A549 treated with DMSO at 1 μM for 4 hours (cell line): ENCODE measurements around the gene BZW2. TPM values are rescaled to one million over a fixed set of nuclear protein-coding genes. Genes with fewer than 3 reads are reported as not detected.

Source experiments
- total RNA-seq: library from RNA; stranded (reverse); fragments of 200-300 nt; extraction: Qiagen RNA extraction; gene quantifications from 5 replicates; pipeline ENCODE4 v1.2.3, GENCODE V29; 2022; ENCODE audit warnings: low read depth

BZW2 gene
- total RNA-seq = 93.5 to 108 TPM (median 102 TPM) in 5 replicates

DNA sequence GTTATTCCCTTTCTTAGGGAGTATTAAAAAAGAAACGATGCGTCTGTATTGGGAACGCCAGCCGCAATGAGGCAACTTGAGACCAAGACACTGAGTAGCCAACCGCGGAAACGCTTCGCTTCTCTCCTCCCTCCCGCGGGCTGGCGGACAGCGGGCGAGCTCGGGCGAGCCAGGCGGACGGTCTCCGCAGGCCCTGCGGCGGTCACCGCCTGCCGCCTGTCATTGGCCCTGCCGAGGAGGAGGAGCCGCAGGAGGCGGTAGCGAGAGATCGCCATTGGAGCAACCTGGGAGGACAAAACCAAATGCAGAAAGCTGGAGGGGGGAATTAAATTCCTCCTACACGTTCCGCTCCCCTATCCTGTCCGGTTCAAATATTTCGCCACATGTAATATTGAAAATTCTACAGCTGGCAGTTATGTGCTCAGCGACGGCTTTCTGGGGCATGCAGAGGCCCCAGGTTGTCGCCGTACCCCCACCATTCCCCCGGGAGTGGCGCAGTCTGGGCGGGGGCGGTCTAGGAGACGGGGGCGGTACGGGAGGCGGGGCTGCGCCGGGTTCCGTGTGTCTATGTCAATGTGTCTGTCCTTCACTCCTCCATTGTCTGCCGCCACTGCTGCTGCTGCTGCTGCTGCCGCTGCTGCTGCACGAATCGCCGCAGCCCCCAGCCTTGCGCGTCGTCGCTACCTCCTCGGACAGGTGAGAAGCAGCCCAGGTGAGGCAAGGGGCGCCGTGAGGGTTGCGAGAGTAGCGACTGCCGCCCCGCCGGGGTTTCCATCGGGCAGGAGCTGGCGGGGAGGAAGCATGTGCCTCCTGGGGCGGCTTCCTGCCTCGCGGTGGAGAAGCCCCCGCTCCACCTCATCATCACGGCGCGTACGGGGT is at the start of gene BZW2, which contains the start of gene ANKMY2:
Gene BZW2, plus strand, starts transcription at position 589 of the 879 bp plus-strand sequence. CDS start 19,263 bp downstream, outside the sequence.
Gene ANKMY2, minus strand, starts transcription at position 162 of the 879 bp plus-strand sequence. CDS start 181 bp downstream, outside the sequence.

DNA sequence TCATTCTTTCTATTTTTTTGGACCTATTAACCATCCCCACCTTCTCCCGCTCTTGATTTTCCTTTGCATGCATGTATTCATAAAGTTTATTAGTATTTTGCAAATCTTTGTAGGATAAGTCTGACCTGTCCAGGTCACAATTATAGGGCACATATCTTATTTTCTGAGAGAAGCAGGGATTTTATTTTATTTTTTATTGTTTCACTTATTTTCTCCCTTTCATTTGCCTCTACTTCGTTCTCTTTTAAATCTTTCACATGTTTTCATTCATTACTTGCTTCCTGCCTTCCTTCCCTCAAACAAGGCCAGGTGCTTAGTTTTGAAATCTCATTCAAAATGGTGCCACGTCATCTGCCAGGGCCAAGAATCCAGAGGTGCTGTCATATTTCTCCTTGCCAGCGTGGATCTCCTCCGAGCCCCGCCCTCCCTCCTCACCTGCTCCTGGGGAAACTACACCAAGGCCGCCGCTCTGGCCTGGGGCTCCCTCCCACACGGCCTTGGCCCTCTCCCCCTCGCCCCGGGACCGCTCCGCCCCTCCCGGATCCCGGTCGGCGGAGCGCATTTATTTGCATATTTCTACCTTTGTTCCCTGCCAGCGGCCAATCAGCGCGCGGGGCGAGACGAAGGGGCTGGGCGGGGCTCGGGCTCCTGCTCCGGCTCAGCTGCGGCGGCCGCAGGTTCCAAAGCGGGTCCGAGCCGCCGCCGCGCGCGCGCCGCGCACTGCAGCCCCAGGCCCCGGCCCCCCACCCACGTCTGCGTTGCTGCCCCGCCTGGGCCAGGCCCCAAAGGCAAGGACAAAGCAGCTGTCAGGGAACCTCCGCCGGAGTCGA is 107.3 kb downstream of the BZW2 start, which contains the start of gene TSPAN13:
Gene TSPAN13, plus strand, starts transcription at position 654 of the 830 bp plus-strand sequence. CDS start 213 bp downstream, outside the sequence.

Other genes with a start within 250 kb of the BZW2 start
- gene CRPPA, start 224.6 kb upstream of the BZW2 start, total RNA-seq = 0.34 to 0.97 TPM (median 0.79 TPM) in 5 replicates
- not detected in 5 replicates for gene SOSTDC1, start 180.4 kb upstream of the BZW2 start, total RNA-seq
- gene LRRC72, start 119.4 kb upstream of the BZW2 start, total RNA-seq = not detected in 5 replicates
- gene ANKMY2, start 427 bp upstream of the BZW2 start, total RNA-seq = 13.2 to 17.3 TPM (median 14.2 TPM) in 5 replicates
- 10.9 to 16.1 TPM (median 13.9 TPM) in 5 replicates for gene TSPAN13, start 107.6 kb downstream of the BZW2 start, total RNA-seq
- gene AGR2, start 158.8 kb downstream of the BZW2 start, total RNA-seq = 103 to 163 TPM (median 124 TPM) in 5 replicates
- 0.39 TPM in 1 of 5 replicates, not detected in the others for gene AGR3, start 235.8 kb downstream of the BZW2 start, total RNA-seq